Body of pancreas (tissue), 4 donors: Measurements from ENCODE around the gene LTBP1.

ENCODE experiments used
- POLR2A ChIP-seq, 3 donors: fragments of 450-650 bp; IDR thresholded peaks; one replicate each; pipeline ENCODE4 v1.6.1; 2016; ENCODE audit warnings: antibody characterized with exemption in 3 of 3, mild to moderate bottlenecking in 2 of 3
- TF ChIP-seq, protein P1 (sequence below), 7 experiments: fragments of 450-650 bp in 4 of 7; fragments of 200-600 bp in 3 of 7; sonication (generic) in 3 of 7; IDR thresholded peaks; one replicate each; pipeline ENCODE4 v1.5.1; 2016 to 2019; ENCODE audit warnings: antibody characterized with exemption in 7 of 7

DNA sequence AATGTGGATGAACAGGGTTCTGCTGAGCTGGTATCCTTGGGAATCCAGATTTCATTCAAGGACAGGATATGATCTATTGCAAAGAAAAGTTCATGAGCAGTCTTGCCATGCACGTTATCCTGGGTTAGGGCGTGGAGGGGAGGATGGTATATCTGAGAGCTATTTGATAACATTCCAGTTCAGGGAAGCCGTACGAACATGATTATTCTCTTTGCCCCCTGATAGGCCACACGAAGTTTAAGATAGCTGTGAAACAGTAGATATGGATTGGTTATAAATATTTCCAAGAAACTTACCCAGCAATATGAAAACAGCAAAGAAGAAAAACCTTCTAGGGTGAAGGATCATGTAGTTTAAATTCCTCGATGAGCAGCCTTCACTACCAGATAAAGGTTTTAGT lies 171.9 kb downstream of the LTBP1 start:
- TF ChIP-seq, protein P1, sequence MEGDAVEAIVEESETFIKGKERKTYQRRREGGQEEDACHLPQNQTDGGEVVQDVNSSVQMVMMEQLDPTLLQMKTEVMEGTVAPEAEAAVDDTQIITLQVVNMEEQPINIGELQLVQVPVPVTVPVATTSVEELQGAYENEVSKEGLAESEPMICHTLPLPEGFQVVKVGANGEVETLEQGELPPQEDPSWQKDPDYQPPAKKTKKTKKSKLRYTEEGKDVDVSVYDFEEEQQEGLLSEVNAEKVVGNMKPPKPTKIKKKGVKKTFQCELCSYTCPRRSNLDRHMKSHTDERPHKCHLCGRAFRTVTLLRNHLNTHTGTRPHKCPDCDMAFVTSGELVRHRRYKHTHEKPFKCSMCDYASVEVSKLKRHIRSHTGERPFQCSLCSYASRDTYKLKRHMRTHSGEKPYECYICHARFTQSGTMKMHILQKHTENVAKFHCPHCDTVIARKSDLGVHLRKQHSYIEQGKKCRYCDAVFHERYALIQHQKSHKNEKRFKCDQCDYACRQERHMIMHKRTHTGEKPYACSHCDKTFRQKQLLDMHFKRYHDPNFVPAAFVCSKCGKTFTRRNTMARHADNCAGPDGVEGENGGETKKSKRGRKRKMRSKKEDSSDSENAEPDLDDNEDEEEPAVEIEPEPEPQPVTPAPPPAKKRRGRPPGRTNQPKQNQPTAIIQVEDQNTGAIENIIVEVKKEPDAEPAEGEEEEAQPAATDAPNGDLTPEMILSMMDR (IDR thresholded peaks at IDR 0.05), result no peak
- TF ChIP-seq POLR2A (IDR thresholded peaks at IDR 0.05), result no peak
